ENCODE data around the gene CERK.

GRCh38 chr22:46673662-46674236, 64.3 kb downstream of the CERK start:
- TF ChIP-seq ZBTB21 (tag by site-specific recombination; IDR thresholded peaks at IDR 0.05), result no peak
- no peak for TF ChIP-seq ZNF449 (tag by site-specific recombination; IDR thresholded peaks at IDR 0.05)
- no peak for TF ChIP-seq CTCF (tag by site-specific recombination; IDR thresholded peaks at IDR 0.05)
- TF ChIP-seq ZNF654 (tag by site-specific recombination; IDR thresholded peaks at IDR 0.05; ENCODE audit: low read depth), result no peak
- no peak for TF ChIP-seq ZFP37 (tag by site-specific recombination; IDR thresholded peaks at IDR 0.05)
- TF ChIP-seq ZNF274 (IDR thresholded peaks at IDR 0.05; ENCODE audit: low read length), result no peak
- no peak for TF ChIP-seq ZNF274 (tag by site-specific recombination; IDR thresholded peaks at IDR 0.05; ENCODE audit: borderline replicate concordance)

Data from HEK293 (cell line).